GM19468 (cell line): ENCODE results near the gene SEMA6A.
"Not testable (repeated sequence)": the region's sequence is repeated elsewhere in the genome, so short reads cannot be mapped to it uniquely, and the experiment has no call there.

Experiments used
- ATAC-seq: cut with Tn5 transposase; IDR thresholded peaks from one replicate; pipeline ENCODE4 v1.9.1; 2021; ENCODE audit warnings: mild to moderate bottlenecking, moderate library complexity, moderate number of reproducible peaks; ENCODE audit not compliant: unreplicated experiment; ENCODE audit errors: extremely low read depth

The SEMA6A gene

DNA sequence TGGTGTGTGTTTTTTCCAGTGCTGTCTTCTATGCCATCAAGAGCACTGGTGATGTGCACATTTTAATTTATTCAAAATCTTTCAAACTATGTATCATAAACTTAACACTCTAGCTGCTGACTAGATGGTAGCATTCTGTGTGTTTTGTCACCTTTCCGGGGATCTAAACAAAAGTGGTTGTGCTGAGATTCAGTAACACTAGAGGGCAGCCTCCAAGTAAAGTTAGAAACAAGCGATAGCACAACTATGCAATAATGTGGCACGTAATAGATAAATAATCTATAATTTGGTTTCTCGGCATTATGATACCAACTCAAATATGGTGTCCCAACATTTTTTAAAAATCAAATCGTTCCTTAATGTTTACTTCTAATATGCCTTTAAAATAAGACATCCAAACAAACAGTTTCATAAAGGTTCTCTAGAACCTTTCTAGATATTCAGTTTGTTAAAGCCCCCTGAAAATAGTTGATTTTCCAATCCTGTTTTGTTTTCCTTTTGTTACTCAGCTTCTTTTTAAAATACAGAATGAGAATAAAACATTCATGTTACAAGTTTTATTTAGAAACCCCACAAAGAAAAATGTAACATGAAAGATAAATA lies 16.9 kb downstream of the SEMA6A start:
- no peak for ATAC-seq

DNA sequence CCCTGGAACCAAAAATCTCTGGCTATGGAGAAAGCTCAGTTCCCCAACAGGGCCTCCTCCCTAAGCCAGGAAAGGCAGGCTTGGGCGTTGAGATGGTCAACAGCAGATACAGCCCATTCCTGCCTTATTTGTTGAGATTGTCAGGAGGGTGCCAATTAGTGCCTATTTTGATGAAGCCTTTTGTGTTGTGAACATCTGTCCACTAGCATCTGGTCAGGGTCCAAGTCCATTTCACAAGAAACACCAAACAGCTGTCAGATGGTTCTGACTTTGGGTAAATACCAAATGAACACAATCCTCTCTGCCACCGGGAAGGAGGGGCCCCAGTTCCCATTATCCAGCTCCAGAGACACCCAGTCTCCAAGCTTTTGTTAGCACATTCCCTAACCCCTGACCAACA lies 19.9 kb downstream of the SEMA6A start:
- ATAC-seq: no peak

DNA sequence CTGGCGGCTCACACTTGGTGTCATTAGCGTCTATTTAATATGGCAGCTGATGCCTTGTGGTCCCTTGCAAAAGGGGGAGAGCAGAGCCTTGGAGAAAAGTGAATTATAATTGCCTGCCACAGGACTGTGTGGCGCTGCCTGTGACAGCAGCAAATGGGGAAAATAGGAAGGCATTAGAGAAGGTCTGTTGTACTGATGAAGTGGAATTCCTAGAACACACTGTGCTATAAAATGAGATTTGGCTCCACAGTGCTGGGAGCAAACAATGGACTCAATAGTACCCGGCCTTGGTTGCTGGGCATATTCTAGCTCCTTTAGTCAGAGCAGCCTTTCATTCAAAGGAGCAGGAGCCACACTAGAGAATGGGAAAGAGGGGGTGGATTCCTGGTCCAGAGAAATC lies 21.3 kb downstream of the SEMA6A start:
- no peak for ATAC-seq

DNA sequence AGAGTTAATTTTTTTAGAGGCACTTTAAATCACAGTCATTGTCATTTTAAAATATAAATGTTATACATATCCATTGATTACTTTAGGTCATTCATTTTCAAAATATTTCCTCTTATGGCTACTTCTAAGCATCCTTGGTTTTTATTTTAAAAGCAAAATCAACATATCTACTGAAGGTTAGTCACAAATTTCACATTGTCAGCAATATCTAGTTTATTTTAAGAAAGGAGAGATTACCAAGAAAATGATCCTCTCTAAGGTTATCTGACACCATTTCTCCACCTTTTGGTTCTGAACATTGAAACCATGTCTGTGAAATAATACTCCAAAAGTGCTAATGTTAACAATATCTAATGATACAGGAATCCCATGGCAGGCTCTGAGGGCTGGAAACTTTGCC lies 24.5 kb downstream of the SEMA6A start:
- ATAC-seq: no peak

DNA sequence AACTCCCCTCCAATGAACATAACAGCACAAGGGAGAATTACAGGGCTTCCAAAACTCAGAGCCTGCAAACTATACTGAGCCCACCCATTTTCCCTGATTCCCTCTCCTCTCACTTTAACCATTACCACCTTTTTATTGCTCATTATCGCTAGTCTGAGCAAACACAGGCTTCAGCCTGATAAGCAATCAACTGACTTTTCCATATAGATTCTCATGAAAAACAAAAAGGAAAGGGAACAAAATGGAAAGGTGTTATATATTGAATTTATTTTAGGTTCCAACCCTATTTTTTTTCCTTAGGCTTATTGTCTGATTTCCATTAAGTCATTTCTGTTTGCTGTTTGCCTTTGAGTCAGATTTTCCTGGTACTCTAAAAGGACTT lies 27.9 kb downstream of the SEMA6A start:
- ATAC-seq: no peak

DNA sequence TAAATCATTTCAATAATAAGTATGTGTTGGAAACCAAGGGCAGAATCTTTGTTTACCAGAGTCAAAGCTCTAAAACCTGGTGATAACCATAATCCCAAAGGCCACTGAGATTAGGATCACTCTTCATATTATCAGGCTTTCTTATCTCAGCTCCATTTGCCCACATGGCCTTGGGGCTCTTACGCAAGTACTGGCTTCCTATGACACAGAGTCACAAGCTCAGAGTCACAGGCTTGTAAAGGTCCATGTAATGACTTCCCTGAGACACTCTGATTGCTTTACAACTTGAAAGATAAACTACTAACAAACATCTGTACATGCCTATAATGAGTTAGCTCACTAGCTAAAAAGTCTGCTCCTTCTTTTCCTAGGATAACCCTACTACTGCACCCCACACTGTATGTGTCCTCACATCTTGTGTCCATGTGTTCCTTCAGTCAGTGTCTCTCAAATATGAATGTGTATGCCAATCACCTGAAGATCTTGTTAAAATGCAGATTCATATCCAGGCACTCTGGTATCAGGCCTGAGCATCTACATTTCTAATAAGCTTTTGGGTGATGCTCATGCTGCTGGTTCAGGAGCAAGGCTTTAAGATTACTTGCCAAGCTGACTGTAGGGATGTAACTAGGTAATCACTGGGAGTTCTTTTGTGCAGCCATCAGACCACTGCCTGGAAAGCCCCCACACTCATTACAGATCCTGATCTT lies 28.4 kb downstream of the SEMA6A start:
- no peak for ATAC-seq

DNA sequence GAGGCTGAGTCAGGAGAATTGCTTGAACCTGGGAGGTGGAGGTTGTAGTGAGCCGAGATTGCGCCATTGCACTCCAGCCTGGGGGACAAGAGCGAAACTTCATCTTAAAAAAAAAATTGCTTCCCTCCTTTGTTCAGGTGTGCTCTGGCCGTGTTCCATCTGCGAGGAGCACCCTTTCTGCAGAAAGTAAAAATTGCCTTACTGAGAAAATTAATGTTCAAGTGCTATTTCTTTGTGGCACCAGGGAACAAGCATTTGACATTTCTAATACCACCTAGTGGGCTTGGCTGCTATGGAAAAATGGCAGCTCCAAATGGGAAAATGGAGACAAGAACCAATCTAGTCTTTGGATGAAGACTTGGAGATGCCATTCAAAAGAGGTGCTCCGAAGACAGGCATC lies 29.2 kb downstream of the SEMA6A start:
- ATAC-seq: not testable (repeated sequence)

DNA sequence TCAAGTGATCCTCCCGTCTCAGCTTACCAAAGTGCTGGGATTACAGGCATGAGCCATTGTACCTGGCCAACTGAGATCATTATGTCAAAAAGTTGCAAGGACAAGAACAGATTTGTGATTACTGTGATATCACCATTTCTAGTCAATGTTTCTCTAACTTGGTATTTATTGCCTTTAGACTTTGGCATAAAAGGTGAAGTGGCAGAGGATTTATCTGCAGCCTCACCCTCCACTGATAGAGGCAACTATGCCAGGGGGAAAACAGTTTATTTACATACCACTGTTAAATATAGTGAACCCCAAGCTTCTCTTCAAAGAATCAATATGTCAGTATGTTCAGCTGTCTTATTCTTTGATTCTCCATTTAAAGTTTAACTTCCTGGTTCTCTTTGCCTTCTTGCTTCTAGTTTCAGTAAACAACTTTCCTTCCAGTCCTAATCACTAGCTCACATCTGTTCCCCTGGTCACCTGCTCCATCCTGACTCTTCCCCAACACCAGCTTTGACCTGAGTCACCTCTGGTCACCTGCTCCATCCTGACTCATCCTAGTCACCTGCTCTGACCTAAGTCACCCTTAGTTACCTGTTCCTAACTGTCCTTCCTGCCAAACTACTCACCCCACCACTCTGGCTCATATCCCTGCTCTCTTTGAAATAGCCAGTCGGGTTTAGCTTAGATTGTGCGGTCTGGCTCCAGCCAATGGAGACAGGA lies 29.9 kb downstream of the SEMA6A start:
- ATAC-seq: no peak

DNA sequence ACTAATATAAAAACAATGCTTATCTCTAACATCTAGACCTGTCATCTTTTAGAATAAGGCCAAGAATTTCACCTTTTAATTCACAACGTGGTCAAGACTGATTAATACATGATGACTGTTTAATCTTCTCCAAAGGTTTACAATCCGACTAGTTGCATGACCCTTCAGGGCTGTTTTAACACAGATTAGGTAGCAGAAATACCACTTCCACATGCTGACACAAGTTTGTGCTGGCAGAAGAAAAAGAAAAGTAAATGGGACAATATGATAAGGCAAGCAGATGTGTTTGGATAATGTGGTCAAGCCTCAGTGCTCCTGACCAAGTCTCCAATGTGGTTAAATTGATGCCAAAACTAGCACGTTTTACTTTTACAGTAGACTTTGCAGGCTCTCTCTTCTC lies 31.1 kb downstream of the SEMA6A start:
- no peak for ATAC-seq

DNA sequence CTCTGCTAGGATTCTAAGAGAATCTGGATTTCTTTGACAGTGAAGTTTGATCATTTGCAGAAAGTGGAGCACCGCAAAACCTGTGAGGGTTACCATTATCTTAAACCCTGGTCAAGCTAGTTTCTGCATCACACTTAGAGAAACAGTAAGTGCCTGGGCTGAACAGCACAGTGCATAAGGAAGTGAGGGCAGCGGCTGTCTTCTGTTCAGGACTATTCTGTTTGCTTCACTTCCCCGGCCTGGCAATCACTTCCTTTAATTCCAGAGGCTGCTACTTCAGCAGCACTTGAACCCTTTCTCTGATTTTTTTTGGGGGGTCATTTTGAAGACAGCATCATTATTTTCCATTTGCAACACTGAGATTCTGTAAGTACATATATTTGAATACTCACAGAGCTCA lies 32.0 kb downstream of the SEMA6A start:
- no peak for ATAC-seq

DNA sequence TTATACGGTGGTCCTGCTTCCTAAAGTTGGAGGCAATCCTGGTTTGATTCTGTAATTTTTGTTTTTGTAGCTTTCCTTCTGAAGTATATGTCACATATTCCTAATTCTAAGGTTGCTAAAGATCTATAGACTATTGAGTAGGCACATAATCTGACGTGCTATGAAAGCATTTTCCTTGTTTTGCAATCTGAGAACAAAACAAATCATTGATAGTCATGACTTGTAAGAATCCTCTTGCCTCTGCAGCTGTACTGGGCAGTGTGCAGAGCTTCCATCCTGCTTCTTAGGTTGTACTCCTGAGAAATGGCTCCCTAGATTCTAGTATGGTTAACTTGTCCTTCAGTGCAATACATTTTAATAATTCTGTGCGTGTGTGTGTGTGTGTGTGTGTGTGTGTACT lies 35.4 kb downstream of the SEMA6A start:
- ATAC-seq: no peak

DNA sequence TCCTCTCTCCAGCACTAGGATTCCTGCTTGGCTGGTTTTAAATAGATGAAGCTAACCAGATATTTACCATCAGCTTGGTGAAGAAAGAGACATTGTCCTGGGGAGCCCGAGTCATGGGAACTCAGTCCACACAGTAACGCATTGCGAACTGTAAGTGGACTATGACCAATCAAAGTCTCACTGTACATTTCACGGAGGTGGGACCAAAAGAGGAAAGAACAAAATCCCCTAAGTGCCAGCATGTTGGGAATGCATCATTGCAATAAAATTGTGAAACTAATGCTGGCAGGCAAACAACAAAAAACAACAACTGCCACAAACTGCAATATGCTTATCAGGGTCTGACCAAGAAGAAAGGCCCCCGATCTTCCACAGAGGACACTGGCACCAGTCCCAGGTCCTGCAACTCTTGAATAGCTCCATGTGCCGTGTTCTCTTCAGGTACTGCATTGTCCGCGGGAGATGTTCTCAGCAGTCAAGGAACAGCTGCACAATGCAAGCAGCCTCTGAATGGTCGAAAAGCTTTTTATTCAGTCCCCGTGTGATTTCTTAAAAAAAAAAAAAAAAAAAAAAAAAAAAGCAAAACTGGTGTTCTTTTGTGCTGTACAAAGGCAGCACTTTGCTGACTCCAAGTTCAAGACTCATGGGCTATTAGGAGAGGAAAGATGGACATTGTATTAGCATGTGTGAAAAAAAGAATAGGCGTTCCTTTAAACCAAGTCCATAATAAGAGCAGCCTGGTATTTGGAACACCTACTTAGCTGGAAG lies 38.1 kb downstream of the SEMA6A start:
- ATAC-seq: no peak

DNA sequence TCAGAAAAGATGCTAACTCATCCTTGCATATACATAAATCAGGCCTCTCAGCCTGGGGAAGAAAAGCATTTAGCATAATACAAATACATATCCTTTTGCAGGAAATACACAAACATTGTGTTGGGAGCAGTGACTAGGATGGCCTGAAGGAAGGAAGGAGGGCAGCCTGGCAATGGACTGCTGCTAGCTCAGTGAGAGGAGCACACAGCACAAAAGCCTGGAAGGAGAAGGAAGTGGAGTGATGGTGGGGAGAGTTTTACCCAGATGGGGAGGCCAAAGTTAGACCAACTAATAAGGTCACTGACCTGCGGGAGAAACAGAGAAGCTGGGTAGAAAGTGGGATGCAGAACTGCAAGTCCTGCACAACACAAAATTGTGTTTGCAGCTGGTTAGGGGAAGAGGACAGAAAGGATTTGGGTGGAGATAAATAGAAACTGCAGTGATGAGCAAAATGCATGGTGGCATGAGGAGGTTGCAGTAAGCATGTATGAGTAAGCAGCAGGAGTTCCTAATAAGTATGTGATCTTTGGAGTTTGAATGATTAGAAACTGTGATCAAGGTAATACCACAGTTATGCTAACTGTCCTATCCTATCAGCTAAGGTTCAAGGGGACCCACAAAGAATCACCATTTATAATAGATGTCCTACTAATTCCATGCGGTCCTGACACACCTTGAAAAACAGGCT lies 39.5 kb downstream of the SEMA6A start:
- no peak for ATAC-seq

DNA sequence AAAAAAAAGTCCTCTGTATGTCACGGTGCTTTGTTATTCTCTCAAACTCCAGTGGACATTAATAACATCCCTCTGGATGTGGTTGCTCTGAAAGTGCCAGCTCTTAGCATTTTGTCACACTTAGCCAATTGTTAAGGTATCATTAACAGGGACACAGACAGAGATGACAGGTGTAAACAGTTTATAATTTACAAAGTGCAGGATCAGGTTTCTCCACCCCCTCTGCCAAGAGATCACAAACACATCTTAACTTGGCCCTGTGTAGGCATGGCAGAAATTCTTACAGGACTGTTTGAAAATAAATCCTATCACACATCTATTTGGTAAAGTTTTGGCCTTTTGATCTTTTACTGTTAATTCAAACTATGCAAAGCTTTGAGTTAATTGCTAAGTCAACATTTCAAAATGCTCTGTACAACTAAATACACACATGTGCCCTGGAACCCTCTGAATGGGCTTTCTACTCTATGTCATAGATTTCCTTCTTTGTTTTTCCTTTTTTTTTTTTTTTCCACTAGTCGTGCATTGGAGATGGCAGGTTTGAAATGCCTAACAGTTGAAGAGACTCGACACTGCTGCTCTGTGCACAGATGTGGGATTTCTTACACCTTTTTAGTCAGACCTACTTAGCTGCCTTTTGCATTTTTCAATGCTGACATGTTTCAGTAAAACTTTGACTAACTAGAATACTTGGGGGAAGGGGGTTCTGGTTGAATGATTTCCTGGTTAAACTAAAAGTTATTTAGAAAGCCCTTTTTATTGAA lies 41.7 kb downstream of the SEMA6A start:
- no peak for ATAC-seq

DNA sequence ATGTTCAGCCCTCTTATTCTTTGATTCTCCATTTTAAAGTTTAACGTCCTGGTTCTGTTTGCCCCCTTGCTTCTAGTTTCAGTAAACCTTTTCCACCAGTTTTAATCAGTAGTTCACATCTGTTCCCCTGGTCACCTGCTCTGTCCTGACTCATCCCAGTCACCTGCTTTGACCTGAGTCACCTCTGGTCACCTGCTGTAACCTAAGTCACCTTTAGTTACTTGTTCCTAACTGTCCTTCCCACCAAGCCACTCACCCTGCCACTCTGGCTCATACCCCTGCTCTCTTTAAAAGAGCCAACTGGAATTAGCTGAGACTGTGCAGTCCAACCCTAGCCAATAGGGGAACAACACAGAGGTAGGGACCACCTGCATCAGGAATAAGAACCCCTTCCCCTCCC lies 43.0 kb downstream of the SEMA6A start:
- no peak for ATAC-seq

DNA sequence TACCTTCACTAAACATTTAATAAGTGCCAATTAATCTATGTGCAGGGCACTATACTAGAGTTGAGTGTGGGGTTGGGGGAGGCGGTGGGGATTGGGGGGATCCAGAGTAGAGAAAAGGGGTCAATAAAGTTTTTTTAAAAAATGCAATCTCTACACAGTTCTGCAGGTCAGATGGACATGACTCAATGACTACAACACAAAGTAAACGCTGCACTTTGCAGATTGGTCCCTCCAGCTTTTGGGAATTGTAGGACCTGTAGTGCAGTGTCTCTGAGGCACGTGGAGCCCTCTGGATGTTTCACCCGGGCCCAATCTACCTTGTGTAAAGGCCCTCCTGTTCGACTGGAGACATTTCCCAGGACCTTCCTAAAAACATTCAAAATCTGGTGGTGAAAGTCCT lies 43.5 kb downstream of the SEMA6A start:
- no peak for ATAC-seq

DNA sequence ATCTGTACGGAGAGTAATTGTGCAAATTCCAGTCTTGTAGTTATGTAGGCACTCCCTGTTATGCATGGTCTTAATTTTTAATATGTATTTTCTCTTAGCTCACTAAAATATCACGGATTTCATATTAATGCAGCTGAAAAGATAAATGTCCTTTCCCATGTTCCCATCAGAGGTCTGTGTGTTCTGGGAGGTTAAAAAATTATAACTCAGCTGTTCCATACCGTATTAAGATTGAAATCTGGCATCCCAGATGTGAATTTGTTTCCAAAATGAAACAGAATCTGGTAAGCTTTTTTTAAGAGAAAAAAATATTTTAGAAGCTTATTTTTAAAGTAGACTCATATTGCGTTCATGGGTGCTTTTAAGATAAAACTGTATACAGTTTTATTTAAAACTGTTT lies 44.3 kb downstream of the SEMA6A start:
- no peak for ATAC-seq

DNA sequence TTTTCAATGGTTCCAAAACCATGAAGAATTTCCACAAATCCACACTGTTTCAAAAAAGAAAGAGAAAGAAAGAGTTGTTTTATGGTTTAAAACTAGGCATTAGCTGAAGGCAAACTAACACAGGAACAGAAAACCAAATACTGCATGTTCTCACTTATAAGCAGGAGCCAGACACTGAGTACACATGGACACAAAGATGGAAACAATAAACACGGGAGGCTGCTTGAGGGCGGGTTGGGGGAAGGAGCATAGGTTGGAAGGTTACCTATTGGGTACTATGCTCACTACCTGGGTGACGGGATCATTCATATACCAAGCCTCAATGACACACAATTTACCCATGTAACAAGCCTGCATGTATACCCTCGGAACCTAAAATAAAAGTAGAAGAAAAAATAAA lies 45.0 kb downstream of the SEMA6A start:
- ATAC-seq: no peak

DNA sequence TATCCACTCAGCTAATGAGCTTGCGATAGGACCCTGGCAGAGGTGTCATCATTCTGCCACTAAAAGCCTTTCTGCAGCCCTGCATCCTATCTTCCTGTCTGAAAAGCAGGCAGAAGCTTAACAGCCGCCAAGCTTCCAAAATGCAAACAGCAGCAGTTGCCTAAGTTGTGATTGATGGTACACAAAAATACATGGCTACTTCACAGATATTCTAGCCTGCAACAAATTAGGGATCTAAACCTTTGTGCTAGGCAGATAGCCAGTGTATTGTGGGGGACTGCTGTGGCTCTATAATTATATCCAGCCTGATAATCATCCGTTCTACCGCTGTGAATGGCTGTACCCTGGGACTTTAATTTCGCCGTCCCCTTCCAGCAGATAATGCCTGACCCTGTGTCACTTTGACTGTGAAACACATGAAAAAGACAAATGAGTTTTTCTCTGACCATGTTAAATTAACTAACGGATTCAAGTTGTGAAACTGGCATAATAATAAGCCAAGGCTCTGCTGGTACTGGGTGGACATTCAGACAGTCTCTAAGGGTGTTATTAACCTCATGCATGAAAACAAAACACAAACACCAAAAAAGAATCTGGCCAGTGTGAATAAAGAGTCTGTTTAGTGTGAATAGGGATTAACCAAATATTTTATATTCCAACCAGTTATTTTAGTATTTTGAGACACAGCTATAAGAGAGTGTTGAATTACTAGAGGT lies 45.9 kb downstream of the SEMA6A start:
- ATAC-seq: no peak
